Activated CD4-positive, alpha-beta T cell treated with anti-CD3 and anti-CD28 coated beads, Interleukin-10, Interleukin-2, amounts not matched to agents 100 ng/mL and 50 ng/mL, durations not matched to agents 16 hours and 8 hours (primary cell): Measurements from ENCODE around the gene CYTH4.
"Not testable (repeated sequence)": the region's sequence is repeated elsewhere in the genome, so short reads cannot be mapped to it uniquely, and the experiment has no call there.

Source experiments
- DNase-seq: peaks from one replicate; pipeline ENCODE4 v3.0.0-alpha.2; 2020

Gene CYTH4

DNA sequence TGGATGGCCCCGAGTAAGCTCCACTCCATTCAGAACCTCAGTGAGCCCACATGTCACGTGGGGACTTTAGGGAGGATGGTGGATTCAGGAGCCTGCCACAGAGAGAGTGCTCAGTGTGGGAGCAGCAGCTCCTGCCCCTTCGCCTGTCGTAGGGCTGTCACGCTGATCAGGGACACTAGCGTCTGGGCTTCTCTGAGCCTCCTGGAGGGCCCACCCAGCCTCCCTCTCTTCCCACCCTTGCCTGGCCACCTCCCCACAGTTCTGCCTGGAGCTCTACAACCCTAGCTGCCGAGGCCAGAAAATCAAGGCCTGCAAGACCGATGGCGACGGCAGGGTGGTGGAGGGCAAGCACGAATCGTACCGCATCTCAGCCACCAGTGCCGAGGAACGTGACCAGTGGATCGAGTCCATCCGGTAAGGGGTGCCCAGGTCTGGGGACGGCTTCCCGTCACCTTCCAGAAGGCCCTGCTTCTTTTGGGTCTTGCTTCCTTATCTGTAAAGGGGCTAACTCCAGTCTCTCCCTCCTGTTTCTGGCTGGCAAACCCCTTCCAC is 29.5 kb downstream of the CYTH4 start:
- no peak for DNase-seq

DNA sequence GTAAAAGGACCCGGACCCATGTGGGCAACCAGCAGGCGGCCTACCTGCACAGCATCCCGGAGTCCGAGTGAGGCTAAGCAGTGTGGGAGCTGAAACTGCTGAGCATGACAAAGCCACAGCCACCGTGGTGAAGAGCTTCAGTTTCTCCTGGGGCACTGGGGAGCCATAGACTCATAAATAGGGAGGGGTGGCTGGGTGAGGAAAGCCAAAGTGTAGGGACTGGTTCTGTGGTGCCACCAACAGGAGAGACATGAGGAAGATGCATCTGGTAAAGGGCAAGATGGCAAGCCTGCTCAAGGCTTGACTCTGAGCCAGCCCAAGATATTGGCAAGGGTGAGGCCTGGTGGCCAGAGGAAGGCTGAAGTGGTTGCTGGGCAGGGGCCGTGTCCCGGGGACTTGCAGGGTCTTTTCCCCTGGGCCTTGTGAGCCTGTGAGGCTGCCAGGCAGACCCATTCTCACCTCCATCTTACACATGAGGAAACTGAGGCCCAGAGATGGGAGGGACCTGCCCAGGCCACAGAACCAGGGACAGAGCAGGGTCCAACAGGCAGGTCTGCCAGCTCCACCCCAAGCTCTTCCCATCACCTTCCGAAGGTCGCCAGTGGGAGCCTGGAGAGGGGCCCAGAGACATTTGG is 30.4 kb downstream of the CYTH4 start:
- DNase-seq: peak; percentile 34

DNA sequence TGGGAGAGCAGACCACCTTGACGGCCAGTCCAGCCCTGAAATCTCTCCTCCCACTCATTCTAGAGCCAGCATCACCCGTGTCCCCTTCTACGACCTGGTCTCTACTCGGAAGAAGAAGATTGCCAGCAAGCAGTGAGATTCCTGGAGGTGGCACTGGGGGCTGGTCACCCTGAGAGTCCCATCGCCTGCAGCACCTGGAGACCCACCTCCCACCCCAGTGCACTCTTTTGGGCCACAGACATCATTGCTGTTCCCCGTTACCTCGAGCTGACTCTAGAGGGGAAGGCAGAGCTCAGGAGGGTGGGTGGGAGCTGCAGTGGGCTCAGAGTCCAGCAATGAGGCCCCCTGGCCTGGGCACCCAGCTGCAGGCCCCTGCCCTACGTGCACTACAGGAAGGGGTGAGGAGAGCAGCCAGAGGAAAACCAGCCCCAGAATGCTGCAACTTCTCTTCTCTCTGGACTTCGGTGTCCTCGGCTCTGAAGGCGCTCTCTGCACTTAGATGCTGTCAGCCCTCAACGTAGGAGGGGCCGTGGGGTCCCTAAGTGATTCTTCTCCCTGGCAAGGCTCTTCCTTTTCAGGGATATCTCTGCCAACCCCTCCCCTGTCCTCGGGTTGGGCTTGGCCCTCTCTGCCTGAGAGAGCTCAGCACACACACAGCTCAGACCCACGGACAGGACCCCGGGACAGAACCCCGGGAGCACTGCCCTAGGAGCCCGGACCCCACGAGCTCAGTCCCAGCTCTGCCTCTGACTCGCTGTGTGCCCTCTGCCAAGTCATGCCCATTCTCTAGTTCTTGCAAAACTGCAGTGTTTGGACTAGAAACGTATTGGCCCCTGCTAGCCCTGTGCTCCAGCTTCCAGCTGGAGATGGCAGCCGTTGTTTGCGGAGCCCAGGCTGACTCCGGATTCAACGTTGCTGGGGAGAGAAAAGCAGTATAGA is 31.3 kb downstream of the CYTH4 start:
- DNase-seq: no peak

DNA sequence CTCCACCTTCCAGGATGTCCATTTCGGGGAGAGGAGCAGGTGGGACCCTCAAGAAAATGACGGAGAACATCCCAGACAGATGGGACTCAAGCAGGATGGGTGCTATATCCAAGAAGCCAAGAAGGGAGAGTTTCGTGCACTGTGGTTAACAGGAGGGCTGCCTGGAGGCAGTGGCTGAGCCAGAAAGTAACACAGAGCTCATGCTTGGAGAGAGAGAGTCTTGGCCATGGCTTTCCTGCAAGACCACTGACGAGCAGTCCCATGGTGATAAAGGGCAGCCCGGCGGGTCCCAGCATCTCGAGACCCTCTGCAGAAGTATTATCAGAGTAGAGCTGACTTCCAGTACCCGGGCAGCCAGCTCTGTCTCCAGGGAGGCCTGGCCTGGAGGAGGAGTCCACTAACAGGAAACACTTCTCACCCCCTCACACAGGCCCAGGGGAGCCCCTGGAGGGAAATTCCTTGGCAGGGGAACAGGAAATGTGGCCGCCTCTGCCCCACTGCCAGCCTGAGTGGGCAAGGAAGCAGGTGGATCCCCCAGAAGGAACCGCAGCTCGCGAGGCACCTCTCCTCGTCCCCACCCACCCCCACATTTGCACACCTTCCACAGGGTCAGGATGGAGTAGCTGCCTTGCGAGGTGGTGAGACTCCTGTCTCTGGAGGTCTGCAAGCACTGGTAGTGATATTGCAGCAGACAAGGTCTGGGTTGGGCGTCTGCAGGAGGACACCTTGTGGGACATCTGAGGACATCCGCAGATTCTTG is 32.2 kb downstream of the CYTH4 start:
- DNase-seq: peak; percentile 46

DNA sequence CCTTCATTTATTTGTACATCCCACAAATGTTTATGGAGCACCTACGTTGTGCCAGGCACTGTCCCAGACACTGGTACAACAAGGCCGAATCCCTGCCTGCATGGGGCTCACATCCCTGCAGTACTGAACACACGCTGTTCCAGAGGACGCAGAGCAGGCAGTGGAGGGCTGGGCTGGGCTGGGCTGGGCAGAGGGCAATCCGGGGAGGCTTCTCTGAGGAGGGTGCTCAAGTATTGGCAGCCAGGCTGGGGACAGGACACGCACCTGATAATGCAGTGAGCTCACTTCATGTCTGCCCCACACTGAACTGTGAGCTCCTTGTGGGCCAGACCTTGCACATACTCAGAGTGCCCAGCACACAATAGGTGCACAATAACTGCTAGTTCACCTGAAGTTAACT is 34.1 kb downstream of the CYTH4 start:
- DNase-seq: no peak

DNA sequence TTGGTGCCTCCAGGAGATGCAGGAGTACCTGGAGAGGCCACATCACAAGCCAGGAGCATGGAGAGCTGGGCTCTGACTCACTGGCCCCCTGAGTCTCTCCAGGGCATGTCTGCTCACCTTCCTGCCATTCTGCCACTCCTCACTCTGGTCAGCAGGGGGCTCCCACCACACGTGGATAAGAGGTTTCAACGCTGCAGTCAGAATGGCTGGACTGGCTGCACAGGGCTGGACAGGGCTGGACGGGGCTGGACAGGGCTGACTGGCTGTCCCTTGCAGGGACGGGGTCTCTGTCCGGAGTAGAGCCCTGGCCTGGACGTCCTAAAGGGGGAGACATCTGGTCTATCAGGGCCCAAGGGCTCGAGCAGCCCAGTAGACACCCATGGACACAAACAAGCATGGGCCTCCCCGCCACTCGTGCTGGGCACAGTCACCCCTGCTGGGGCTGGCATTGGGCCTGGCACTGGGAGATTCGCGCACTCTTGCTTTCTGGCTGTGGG is 34.6 kb downstream of the CYTH4 start:
- DNase-seq: peak; percentile 83

DNA sequence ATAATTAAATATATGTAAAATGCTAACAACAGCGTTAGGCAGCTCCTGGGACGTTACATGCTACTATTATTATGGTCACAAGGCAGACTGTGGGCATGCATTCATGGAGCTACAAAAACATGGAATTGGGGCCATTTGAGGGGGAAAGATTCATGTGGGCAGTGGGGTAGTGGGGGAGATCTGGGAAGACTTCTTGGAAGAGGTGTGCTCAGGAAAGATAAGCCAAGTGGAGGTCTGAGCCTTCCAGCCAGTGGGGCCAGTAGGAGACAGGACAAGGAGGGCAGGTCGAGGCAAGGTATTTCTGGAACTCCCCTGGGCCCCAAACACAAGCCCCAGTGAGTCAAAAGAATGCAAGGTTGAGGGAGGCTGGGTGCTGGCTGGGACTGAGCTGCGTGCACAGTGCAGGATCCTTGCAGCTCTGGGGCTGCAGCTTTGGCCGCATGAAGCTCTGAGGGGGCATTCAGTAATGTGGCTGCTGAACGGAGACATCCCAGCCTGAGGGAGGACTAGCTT is 35.4 kb downstream of the CYTH4 start:
- DNase-seq: no peak

DNA sequence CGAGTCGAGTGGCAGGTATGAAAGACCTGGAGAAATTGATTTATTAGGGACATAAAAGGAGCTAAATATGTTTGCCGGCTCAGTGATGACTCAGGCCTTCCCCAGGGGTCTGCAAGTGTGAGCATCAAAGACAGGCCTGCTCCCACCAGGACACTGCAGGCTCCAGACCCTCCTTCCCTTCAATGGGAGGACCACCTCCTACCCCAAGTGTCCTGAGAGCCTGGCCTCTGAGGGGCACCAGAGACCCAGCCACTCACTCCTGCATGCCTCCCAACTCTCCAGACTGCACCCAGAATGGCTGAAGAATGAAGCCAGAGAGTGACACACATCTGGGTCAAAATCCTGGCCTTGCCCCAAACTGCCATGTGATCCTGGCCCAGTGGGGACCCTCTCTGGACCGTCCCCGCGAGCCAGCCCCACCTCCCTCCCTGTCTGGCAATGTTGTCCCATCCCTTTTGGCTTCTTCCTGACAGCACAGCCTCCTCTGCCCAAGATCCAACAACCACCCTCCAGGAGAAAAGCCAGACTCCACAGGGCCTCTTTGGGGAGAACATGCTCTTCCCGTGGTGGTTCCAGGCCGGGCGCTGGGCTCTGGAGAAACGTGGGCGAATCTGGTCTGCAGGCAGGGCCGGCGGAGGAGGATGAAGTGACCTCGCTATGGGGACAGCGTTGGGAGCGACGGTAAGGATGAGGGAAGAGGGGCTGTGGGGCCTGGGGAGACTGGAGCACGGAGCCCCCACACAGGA is 36.2 kb downstream of the CYTH4 start:
- DNase-seq: no peak

DNA sequence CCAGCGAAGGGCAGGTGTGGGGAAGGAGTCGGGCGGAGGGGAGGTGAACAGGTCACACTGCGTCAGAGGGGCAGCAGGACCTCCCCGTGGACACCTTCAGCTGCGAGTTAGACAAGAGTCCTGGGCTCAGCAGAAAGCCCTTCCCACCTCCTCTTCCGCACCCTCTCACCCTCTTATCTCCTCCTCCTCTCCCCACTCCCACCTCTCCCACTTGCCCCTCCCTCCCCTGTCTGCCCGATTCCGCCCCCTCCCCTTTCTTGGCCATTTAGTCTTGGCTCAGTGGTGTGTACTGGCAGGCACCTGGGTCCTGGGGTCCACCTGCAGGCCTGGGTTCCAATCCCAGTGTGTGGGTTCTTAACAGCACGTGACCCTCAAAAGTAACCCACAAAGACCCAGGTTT is 37.2 kb downstream of the CYTH4 start:
- no peak for DNase-seq

DNA sequence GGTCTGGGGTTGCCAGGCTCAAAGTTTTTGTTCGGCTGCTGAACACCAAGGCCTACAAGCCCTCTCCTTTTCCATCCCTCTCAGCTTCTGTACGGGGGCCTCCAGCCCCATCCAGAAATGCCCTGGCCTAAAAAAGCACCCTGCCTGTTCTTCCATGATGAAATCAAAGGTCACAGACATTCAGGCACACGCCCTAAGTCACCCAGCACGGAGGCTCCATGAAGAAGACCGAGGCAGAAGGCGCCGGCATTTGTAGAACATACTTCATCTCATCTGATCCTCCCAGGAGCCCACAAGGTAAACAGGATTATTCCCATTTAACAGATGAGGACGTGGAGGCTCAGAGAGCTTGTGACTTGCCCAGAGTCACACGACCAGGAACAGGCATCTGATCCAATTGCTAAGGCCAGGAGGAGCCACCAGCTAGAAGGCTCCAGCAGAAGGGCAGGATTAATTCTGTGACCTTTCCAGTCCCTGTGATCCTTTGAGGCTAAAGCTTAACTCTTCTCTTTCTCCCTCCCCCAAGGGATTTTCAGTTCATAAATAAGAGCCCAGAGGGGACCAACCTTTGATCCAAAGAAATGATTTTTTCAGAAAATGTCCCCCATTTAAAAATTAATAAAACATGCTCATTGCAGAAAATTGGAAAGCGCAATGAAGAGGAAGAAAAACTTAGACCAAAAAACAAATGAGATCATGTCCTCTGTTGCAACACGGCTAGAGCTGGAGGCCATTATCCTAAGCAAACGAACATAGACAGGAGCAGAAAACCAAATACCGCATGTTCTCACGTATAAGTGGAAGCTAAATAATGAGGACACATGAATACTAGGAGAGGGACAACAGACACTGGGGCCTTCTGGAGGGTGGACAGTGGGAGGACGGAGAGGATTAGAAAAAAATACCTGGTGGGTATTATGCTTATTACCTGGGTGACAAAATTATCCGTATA is 38.7 kb downstream of the CYTH4 start:
- DNase-seq: no peak

DNA sequence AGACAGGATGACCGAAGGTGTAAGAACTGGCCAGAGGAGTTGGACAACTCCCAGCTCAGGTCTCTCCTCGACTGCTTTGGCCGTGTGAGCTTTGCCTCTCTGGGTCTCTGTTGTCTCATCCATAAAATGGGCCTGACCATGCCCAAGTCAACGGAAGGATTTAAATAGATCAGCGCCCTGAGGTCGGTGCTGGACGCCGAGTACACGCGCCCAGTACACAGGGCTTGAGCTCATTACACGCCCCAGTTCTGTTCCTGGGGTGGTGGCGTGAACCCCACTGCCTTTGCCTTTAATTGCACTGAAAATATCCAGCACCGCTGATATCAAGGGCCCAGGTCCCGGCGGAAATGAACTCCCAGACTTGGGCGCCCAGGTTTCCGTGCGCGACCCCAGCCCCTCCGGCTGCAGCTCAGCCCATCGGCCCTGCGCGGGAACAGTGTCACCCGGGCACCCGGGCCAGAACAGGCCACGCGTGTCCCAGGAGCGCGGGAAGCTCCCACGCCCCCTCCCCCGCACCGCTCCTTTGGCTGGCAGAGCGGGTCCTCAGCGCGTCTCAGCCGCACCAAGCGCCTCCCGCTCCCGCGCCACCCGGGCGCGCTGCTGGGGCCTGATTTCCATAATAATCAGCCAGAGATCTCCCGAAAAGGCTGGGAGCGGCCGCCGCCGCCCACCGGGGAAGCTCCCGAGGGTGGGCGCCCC is 42.2 kb downstream of the CYTH4 start:
- no peak for DNase-seq

DNA sequence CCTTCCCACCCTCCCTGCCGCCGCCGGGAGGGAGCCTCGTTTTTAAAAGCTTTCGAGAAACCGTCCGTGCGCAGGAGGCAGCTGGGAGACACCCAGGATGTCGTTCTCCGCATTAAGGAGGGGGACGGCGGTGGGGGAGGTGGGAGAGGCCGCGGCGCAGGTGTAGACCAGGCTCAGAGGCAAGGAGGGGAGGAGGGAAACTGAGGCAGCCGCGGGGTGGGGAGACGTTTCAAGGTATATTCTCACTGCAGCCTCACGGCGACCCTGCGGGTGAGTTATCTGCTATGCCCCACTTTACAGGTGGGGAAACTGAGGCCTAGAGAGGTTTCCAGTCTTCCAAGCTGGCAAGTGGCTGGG is 42.7 kb downstream of the CYTH4 start:
- no peak for DNase-seq

DNA sequence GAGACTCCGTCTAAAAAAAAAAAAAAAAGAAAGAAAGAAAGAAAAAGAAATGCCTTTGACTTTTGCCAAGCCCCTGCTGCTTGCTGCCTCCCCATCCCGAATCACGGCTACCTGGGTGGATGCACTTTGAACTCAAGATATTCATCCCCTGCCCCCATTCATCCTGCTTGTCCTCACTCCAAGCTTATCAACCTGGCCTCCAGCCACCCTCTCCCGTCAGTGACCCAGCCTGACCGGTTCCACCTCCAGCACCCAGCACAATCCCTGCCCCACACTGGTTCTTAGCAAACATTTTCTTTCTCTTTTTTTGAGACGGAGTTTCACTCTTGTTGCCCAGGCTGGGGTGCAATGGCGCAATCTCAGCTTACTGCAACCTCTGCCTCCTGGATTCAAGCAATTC is 44.4 kb downstream of the CYTH4 start:
- DNase-seq: no peak

DNA sequence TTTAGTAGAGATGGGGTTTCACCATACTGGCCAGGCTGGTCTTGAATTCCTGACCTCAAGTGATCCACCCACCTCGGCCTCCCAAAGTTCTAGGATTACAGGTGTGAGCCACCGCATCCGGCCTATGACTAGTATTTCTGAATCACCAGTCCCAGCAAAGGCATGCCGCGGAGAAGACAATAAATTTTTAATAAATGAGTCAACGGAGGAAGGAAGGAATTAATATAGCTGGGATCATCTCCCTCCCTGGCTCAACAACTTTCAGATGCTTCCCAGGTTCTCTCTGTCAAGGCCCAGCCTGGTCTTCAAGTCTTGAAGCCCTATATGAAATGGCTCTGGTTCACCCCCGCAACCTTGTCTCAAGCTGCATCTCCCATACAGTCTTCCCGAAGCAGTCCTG is 45.7 kb downstream of the CYTH4 start:
- DNase-seq: no peak

DNA sequence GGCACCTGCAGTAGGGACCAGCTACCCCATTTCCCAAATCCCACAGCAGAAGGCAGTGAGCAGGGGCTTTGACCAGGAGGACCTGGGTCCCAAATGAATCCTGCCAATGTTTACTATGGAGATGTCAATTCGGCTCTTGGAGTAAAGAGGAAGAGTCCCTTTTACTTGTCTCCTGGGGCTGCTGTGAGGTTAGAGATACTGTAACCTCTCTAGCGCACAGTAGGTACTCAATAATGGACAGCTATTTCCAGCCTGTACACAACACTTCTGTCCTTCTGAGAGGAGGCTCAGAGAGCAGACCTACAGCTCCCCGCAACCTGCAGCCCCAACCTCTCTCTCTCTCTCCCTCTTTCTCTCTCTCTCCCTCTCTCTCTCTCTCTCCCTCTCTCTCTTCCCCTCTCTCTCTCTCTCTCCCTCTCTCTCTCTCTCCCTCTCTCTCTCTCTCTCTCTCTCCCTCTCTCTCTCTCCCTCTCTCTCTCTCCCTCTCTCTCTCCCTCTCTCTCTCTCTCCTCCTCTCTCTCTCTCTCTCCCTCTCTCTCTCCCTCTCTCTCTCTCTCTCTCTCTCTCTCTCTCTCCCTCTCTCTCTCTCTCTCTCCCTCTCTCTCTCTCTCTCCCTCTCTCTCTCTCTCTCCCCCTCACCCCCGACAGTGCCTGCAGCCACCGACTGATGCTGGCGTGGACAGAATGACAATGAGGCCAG is 46.4 kb downstream of the CYTH4 start:
- DNase-seq: not testable (repeated sequence)

DNA sequence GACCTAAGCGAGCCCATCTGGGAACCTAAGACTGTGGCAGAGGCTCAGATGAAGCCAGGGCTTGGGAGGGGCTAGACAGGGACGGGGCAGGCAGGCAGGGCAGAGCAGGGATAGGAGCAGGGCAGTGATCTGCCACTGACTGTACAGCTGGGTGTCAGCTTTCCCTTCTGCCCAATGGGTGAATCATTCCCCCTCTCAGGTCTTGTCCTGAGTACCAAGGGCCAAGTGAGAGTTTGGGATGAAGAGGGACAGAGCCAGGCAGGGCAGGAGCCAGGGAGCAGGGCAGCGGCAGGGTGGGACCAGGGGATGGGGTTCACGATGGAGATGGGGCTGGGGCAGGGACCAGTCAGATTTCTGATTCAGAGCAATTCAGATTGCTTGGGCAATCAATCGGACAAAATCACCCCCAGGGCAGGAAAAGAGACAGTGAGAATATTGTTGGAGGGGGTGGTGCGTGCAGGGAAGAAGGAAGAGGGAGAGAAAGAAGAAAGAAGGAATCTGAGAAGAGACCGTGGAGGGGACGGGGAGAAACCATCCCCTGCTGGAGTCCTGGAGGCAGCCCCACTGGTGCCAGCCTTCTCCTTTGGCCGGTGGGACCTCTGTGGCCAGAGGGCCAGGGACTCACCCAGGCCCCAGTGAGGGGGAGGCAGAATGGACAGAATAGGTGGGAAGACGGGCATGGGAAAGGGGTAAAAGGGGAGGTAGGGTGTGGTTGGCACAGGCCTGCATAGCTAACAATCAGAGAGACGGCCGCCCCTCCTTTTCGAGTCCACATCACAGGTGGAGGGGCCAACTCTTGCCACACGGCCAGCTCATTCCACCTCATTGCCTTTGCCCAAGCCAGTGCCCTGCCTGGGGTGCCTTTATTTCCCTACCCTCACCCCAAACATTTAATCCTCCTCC is 47.2 kb downstream of the CYTH4 start:
- DNase-seq: no peak

DNA sequence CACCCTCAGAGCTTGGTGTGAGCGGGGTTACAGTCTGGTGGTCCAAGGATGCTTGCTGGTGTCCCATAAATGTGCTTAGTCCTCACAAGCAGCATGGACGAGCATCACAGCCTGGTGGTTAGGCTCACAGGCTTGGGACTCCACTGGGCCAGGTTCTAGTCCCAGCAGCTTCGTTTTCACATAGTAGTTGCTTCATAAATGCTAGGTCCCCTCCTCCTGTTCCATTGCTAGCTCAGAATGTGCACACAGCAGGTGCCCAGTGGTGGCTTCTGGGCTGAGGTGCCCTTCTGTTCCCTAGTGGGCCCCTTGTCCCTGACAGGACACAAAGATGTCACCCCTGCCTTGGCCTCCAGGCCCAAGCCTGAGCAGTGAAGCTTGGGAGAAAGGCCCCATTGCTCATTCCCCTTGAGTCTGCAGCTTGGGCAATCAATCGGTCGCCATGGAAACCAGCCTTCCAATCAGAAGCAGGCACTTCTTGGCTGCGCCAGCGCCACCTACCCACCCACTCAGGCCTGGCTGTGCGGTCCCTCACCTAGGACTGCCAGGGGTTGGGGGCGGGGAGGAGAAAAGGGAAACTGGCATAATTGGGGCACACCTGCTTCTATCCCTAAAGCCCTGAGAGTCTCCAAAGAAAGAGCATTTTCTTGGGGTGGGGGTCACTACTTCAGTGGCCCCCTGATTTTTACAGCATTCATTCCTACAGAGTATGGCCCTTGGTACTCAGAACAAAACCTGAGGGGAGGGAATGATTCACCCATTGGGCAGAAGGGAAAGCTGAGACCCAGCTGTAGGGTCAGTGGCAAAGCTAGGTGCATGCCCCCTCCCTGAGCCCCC is 48.1 kb downstream of the CYTH4 start:
- DNase-seq: peak; percentile 82

DNA sequence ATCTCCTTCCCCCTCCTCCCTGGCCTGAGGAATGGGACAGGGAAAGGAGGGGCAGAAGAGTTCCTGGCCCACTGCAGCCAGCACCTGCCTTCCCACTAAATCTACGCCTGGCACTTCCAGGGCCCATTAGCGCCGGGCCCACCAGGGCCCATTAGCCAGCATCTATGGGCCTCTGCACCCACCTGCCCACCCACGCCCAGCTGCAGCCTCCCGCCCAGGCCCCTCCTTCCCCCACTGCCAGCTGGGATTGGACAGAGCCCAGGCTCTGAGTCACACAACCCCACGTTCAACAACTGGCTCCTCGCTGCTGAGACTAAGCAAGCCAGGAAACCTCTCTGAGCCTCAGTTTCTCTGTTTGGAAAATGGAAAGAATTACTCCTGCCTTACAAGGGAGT is 48.7 kb downstream of the CYTH4 start:
- DNase-seq: no peak
